H1 (cell line): ENCODE data around the gene RERE.

Experiments
- CTCF ChIP-seq, 3 experiments: IDR thresholded peaks; 1 replicate in 2 of 3; 2 replicates in 1 of 3; pipeline versions ENCODE4 v1.5.1 to v1.6.1; 2011; ENCODE audit warnings: low read length in 3 of 3, mild to moderate bottlenecking in 3 of 3, inconsistent platforms in 2 of 3, low read depth in 1 of 3, moderate library complexity in 1 of 3; ENCODE audit not compliant: insufficient read depth in 1 of 3; ENCODE audit errors: control extremely low read depth in 1 of 3
- JUND ChIP-seq: IDR thresholded peaks from 2 replicates; pipeline ENCODE4 v1.6.1; 2011; ENCODE audit warnings: mild to moderate bottlenecking, improper control_type of control experiment, low read length
- POLR2A ChIP-seq, 2 experiments: IDR thresholded peaks; 1 replicate in 1 of 2; 2 replicates in 1 of 2; pipeline ENCODE4 v1.6.1; 2011; ENCODE audit warnings: low read depth in 2 of 2, low read length in 2 of 2, mild to moderate bottlenecking in 2 of 2; ENCODE audit errors: control extremely low read depth in 1 of 2
- SIN3A ChIP-seq, 2 experiments: IDR thresholded peaks in 1 of 2; conservative IDR thresholded peaks in 1 of 2; 2 replicates each; pipeline ENCODE4 v1.6.1; 2011 to 2012; ENCODE audit warnings: low read length in 2 of 2, improper control_type of control experiment in 1 of 2, low read depth in 1 of 2, mild to moderate bottlenecking in 1 of 2

DNA sequence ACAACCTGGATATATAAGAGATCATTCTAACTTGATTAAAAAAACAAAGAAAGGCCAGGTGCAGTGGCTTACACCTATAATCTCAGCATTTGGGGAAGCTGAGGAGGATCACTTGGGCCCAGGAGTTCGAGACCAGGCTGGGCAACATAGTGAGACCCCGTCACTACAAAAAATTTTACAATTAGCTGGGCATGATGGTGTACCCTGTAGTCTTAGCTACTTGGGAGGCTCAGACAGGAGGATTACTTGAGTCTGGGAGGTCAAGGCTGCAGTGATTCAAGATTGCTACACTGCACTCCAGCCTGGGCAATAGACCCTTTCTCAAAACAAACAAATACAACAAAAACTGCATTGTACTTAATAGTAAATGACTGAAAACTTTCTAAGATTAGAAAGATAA is 330.2 kb downstream of the RERE start:
- TF ChIP-seq SIN3A (conservative IDR thresholded peaks at IDR 0.05 in 1 of 2, IDR thresholded peaks at IDR 0.05 in 1 of 2; ENCODE audit: low read depth in 1 of 2, low read length in 2 of 2) (no peak), CTCF (IDR thresholded peaks at IDR 0.05; ENCODE audit: control extremely low read depth in 1 of 3, insufficient read depth in 1 of 3, low read depth in 1 of 3, low read length in 3 of 3) (no peak), JUND (no peak), POLR2A (IDR thresholded peaks at IDR 0.05; ENCODE audit: control extremely low read depth in 1 of 2, low read depth in 2 of 2, low read length in 2 of 2) (no peak)
